GM12865 (cell line): ENCODE measurements around the gene MYO1E.

Experiments
- DNase-seq: peaks from one replicate; pipeline ENCODE4 v3.0.0; 2010; ENCODE audit warnings: low read depth
- H3K4me3 ChIP-seq: 2 replicates; pipeline ENCODE4 v1.5.1; 2011; ENCODE audit warnings: mild to moderate bottlenecking, low read depth, low read length, control low read depth
- CTCF ChIP-seq: IDR thresholded peaks from 2 replicates; pipeline ENCODE4 v1.5.1; 2011; ENCODE audit warnings: low read length, control low read depth, low read depth, inconsistent platforms; ENCODE audit not compliant: insufficient read depth; ENCODE audit errors: missing control alignments

MYO1E gene

GRCh38 chr15:59385171-59385570, 12.5 kb upstream of the MYO1E start:
- no peak for TF ChIP-seq CTCF
- no peak for DNase-seq
- no peak overlapping the region for H3K4me3 ChIP-seq

- TF ChIP-seq CTCF: no peak
- H3K4me3 ChIP-seq: no peak overlapping the region
- DNase-seq: peak; percentile 78
Observed at GRCh38 chr15:59384507-59384906, 11.8 kb upstream of the MYO1E start.

- H3K4me3 ChIP-seq: no peak overlapping the region
- DNase-seq: no peak
- TF ChIP-seq CTCF: no peak
Observed at GRCh38 chr15:59380902-59381610, 8.4 kb upstream of the MYO1E start.

- no peak overlapping the region for H3K4me3 ChIP-seq
Observed at GRCh38 chr15:59379531-59379930, 6.9 kb upstream of the MYO1E start.

GRCh38 chr15:59378855-59379254, 6.2 kb upstream of the MYO1E start:
- TF ChIP-seq CTCF: no peak
- no peak for DNase-seq
- no peak overlapping the region for H3K4me3 ChIP-seq

More at GRCh38 chr15:59379531-59379930, 6.9 kb upstream of the MYO1E start:
- TF ChIP-seq CTCF: no peak
- DNase-seq: no peak

GRCh38 chr15:59377924-59378323, 5.3 kb upstream of the MYO1E start:
- no peak for DNase-seq

More at GRCh38 chr15:59377924-59378323, 5.3 kb upstream of the MYO1E start:
- TF ChIP-seq CTCF: no peak
- H3K4me3 ChIP-seq: no peak overlapping the region
